OCI-M2 (cell line): Measurements from ENCODE around the gene KLF7.

Experiments used
- DNase-seq: peaks from one replicate; lab custom pipeline; 2025; ENCODE audit not compliant: unreplicated experiment; lab: John Stamatoyannopoulos, UW

KLF7 gene

DNA sequence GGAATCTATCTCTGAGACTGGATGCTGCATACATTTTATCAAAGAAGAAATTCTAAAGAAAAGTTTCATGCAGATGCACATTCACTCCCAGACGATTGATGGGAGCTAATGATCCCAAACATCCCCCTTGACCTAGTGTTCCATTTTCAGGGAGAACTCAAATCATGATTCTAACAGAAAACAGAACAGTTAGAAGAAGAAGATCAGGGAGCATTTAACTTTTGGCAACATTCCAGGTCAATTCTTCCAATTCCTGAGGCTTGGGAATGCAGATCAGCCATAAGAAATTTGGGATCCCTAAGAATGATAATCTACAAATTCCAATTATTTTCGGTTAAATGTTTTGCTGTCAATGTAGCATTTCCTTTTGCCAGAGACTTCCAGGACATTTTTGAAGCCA lies 129.9 kb downstream of the KLF7 start:
- DNase-seq: no peak

DNA sequence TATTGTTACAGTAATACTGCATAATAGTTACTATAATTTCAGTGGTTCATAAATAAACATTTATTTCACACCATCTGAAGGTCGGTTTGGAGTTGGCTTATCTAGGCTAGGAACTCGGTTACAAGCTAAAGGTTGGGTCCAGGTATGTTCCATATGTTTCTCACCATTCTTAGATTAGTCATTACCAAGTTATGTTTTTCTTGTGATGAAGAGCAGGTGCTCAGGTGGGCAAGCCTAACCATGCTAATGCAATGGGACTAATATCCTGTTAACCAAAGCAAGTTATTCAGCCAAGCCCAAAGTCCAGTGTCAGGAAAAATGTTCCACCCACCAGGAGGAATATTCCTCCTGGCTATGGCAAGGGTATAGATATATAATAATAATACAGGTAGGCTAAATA lies 133.3 kb downstream of the KLF7 start:
- DNase-seq: no peak
